ENCODE results near the gene NR2F6.
"Not testable (repeated sequence)": the region's sequence is repeated elsewhere in the genome, so short reads cannot be mapped to it uniquely, and the experiment has no call there.

The NR2F6 gene

GRCh38 chr19:17245535-17245984 lies at the start of gene NR2F6:
Gene NR2F6 (minus strand): TSS chr19:17245919. CDS start chr19:17245220, 699 bp downstream.
- DNase-seq (ENCODE audit: low read depth in 2 of 3, low spot score in 1 of 3), result no peak

GRCh38 chr19:17294051-17294891 lies 48.6 kb upstream of the NR2F6 start:
- peak; percentile 54 to 69 (median 59) for DNase-seq (ENCODE audit: low read depth in 2 of 3, low spot score in 1 of 3)

GRCh38 chr19:17293605-17294004 lies 47.9 kb upstream of the NR2F6 start:
- DNase-seq (ENCODE audit: low read depth in 2 of 3, low spot score in 1 of 3), result no peak

- peak; percentile 61 to 84 (median 73) for DNase-seq (ENCODE audit: low read depth in 2 of 3, low spot score in 1 of 3)
Measured at GRCh38 chr19:17292301-17293074, 46.8 kb upstream of the NR2F6 start.

- DNase-seq (ENCODE audit: low read depth in 2 of 3, low spot score in 1 of 3), result peak in 2 of 3 donors; percentile 53 to 57
Measured at GRCh38 chr19:17289489-17289888, 43.8 kb upstream of the NR2F6 start.

- DNase-seq (ENCODE audit: low read depth in 2 of 3, low spot score in 1 of 3), result no peak
Measured at GRCh38 chr19:17286752-17287151, 41.0 kb upstream of the NR2F6 start.

- no peak for DNase-seq (ENCODE audit: low read depth in 2 of 3, low spot score in 1 of 3)
Measured at GRCh38 chr19:17286263-17286662, 40.5 kb upstream of the NR2F6 start.

GRCh38 chr19:17285415-17286135 lies 39.9 kb upstream of the NR2F6 start:
- no peak for DNase-seq (ENCODE audit: low read depth in 2 of 3, low spot score in 1 of 3)

GRCh38 chr19:17283504-17283996 lies 37.8 kb upstream of the NR2F6 start:
- no peak for DNase-seq (ENCODE audit: low read depth in 2 of 3, low spot score in 1 of 3)

GRCh38 chr19:17282488-17283125 lies 36.9 kb upstream of the NR2F6 start:
- peak; percentile 73 to 81 (median 80) for DNase-seq (ENCODE audit: low read depth in 2 of 3, low spot score in 1 of 3)

GRCh38 chr19:17281391-17282304 lies 35.9 kb upstream of the NR2F6 start, which contains the start of gene ANKLE1:
Gene ANKLE1 (plus strand): TSS chr19:17281901. CDS start chr19:17281921, 20 bp downstream.
- peak in 1 of 3 donors; percentile 42 for DNase-seq (ENCODE audit: low read depth in 2 of 3, low spot score in 1 of 3)

- no peak for DNase-seq (ENCODE audit: low read depth in 2 of 3, low spot score in 1 of 3)
Measured at GRCh38 chr19:17279436-17279835, 33.7 kb upstream of the NR2F6 start.

- DNase-seq (ENCODE audit: low read depth in 2 of 3, low spot score in 1 of 3), result no peak
Measured at GRCh38 chr19:17275441-17276175, 29.9 kb upstream of the NR2F6 start.

- not testable (repeated sequence) for DNase-seq (ENCODE audit: low read depth in 2 of 3, low spot score in 1 of 3)
Measured at GRCh38 chr19:17274892-17275291, 29.2 kb upstream of the NR2F6 start.

GRCh38 chr19:17268754-17269153 lies 23.0 kb upstream of the NR2F6 start:
- DNase-seq (ENCODE audit: low read depth in 2 of 3, low spot score in 1 of 3), result no peak

- DNase-seq (ENCODE audit: low read depth in 2 of 3, low spot score in 1 of 3), result peak; percentile 92 to 96 (median 95)
Measured at GRCh38 chr19:17266975-17267788, 21.5 kb upstream of the NR2F6 start, which contains the start of gene BABAM1. Gene BABAM1 (plus strand): TSS chr19:17267443. CDS start chr19:17268807, 1,364 bp downstream.

- DNase-seq (ENCODE audit: low read depth in 2 of 3, low spot score in 1 of 3), result no peak
Measured at GRCh38 chr19:17266589-17266974, 20.9 kb upstream of the NR2F6 start.

- DNase-seq (ENCODE audit: low read depth in 2 of 3, low spot score in 1 of 3), result no peak
Measured at GRCh38 chr19:17266026-17266425, 20.3 kb upstream of the NR2F6 start.
